Colonic mucosa (tissue), 4 donors: ENCODE results near the gene CAPNS1. TPM values are rescaled to one million over a fixed set of nuclear protein-coding genes. Genes with fewer than 3 reads are reported as not detected.

Source experiments
- DNase-seq: peaks from one replicate; pipeline ENCODE4 v3.0.0-alpha.2; 2020
- H3K27ac ChIP-seq: fragments of 200-600 bp; one replicate; pipeline ENCODE4 v1.8.0; 2021
- H3K27me3 ChIP-seq: fragments of 200-600 bp; one replicate; pipeline ENCODE4 v1.8.0; 2021
- H3K36me3 ChIP-seq: fragments of 200-600 bp; one replicate; pipeline ENCODE4 v1.8.0; 2021
- H3K4me1 ChIP-seq: fragments of 200-600 bp; one replicate; pipeline ENCODE4 v1.8.0; 2021; ENCODE audit warnings: mild to moderate bottlenecking
- H3K4me3 ChIP-seq: fragments of 200-600 bp; one replicate; pipeline ENCODE4 v1.8.0; 2021
- H3K9ac ChIP-seq, 2 donors: one replicate each; pipeline ENCODE4 v1.7.0; 2013; ENCODE audit warnings: control low read depth in 2 of 2, low read depth in 2 of 2, low read length in 2 of 2
- H3K9me3 ChIP-seq: fragments of 200-600 bp; one replicate; pipeline ENCODE4 v1.8.0; 2021
- intact Hi-C: fragments of 100-400 bp; cut with DNase I; formaldehyde crosslinking; loops from one replicate; pipeline ENCODE4 v1.14.1; 2022
- total RNA-seq, 2 donors: library from RNA; stranded (reverse); fragmentation: NEBNext Ultra II Directional in 1 of 2; extraction: Animal tissue kit (Norgen Biotek cat#: 25700) in 1 of 2; gene quantifications; one replicate each; pipeline ENCODE4 v1.2.1, GENCODE V29; 2021
- TF ChIP-seq, protein P1 (sequence below): fragments of 200-600 bp; IDR thresholded peaks from one replicate; pipeline ENCODE4 v1.8.0; 2022; ENCODE audit warnings: antibody characterized with exemption, mild to moderate bottlenecking
- donor health status: healthy.
- donor health status: DM: no; HTN: no; CAD: no.
- donor health status: DM: no; HTN: no; CAD: no.

CAPNS1 gene
- total RNA-seq, 2 donors from 2014 or later = 677 to 794 TPM

GRCh38 chr19:36103842-36104552 is 35.9 kb upstream of the CAPNS1 start:
- Histone ChIP-seq H3K9ac (no peak overlapping the region), H3K4me1 (no peaks in the 10 kb centered on the region), H3K27ac (no peak overlapping the region), H3K27me3 (no peaks in the 10 kb centered on the region), H3K4me3 (no peak overlapping the region), H3K36me3 (no peaks in the 10 kb centered on the region), H3K9me3 (no peaks in the 10 kb centered on the region)
- no peak for DNase-seq
- intact Hi-C loops = no loop called here
- TF ChIP-seq, protein P1, sequence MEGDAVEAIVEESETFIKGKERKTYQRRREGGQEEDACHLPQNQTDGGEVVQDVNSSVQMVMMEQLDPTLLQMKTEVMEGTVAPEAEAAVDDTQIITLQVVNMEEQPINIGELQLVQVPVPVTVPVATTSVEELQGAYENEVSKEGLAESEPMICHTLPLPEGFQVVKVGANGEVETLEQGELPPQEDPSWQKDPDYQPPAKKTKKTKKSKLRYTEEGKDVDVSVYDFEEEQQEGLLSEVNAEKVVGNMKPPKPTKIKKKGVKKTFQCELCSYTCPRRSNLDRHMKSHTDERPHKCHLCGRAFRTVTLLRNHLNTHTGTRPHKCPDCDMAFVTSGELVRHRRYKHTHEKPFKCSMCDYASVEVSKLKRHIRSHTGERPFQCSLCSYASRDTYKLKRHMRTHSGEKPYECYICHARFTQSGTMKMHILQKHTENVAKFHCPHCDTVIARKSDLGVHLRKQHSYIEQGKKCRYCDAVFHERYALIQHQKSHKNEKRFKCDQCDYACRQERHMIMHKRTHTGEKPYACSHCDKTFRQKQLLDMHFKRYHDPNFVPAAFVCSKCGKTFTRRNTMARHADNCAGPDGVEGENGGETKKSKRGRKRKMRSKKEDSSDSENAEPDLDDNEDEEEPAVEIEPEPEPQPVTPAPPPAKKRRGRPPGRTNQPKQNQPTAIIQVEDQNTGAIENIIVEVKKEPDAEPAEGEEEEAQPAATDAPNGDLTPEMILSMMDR = no peak

DNA sequence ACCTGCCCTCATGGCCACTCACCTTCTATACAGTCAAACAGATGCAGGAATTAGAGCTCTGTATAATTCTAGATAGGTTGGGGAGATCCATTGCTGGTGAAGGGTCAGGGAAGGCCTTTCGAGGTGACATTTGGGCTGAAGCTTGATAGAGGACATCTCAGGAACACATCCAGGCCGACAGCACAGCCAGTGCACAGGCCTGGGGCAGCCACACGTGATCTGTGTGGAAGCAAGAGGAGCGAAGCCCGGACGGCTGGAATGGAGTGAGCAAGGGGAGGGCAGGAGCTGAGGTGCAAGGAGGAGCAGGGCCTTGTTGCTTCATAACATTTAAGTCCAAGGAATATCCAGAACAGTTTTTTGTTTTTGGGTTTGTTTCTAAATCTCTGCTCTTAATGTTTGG is 33.4 kb upstream of the CAPNS1 start:
- Histone ChIP-seq H3K27ac (no peak overlapping the region), H3K4me3 (no peak overlapping the region), H3K9ac (no peak overlapping the region), H3K9me3 (no peaks in the 10 kb centered on the region), H3K4me1 (no peaks in the 10 kb centered on the region), H3K27me3 (no peaks in the 10 kb centered on the region), H3K36me3 (no peaks in the 10 kb centered on the region)
- TF ChIP-seq, protein P1 = no peak
- intact Hi-C loops = no loop called here
- DNase-seq = no peak

DNA sequence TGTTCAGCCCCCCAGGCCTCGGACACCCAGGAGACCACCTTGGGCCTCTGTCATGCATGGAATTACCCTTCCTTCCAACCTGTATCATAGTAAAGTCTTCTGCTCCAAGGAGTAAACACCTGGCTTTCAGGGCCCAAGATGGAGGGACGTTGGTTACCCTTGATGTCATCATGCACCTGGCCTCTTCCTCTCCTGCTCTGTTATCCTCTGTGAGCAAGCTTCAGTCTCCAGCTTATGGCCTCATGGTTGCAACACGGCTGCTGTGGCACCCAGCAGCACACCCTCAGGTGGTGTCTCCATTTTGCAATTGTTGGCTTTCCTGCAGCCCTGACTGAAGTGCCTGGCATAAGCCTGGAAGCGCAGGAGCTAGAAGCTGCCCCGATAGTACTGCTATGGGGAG is 32.9 kb upstream of the CAPNS1 start:
- H3K9ac ChIP-seq = no peak overlapping the region
- intact Hi-C loops = no loop called here
- H3K27ac ChIP-seq = no peak overlapping the region
- no peaks in the 10 kb centered on the region for H3K4me1 ChIP-seq
- H3K27me3 ChIP-seq = no peaks in the 10 kb centered on the region
- no peaks in the 10 kb centered on the region for H3K9me3 ChIP-seq
- no peak overlapping the region for H3K4me3 ChIP-seq
- TF ChIP-seq, protein P1 = no peak
- H3K36me3 ChIP-seq = no peaks in the 10 kb centered on the region
- DNase-seq = no peak

- Histone ChIP-seq H3K9me3 (no peaks in the 10 kb centered on the region), H3K4me3 (no peak overlapping the region), H3K9ac (no peak overlapping the region), H3K36me3 (no peaks in the 10 kb centered on the region), H3K4me1 (peaks cover 3% of the 10 kb centered on the region), H3K27me3 (no peaks in the 10 kb centered on the region), H3K27ac (no peak overlapping the region)
- no peak for DNase-seq
- intact Hi-C loops = no loop called here
- TF ChIP-seq, protein P1 = no peak
Observed at GRCh38 chr19:36108684-36109083, 31.2 kb upstream of the CAPNS1 start.

DNA sequence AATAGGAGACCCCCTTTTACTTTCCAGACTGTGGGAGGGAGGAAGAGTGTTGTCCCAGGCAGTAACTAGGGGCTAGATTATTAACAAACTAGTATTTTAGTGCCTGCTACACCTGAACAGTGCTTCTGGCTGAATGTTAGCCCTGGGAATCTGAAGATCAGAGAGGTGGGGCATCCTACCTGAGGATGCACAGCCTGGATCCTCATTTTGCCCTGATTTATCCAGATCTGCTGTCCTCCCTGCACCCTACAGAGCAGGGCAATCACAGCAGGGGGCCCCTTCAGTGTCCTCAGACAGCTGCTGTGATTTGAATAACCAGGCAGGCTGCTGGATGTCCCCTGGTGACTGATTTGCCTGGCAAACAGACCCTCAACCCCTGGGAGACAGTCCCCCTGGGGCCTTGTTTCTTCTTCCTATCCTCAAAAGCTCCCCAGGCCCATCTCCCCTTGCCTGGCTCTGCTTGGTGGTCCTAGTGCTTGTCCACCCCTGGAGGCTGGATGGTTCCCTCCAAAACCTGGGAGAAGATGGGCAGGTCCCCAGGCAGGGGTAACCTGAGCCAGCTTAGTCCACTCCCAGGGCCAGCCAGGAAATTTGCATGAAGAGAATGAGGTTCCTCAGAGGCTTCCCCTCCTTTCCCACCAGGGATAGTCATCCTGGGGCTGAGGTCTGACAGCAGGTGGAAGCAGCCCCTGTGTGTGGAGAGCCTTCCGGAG is 29.2 kb upstream of the CAPNS1 start, which contains the start of gene OVOL3:
Gene OVOL3 (plus strand): TSS at position 657 of the 713 bp plus-strand sequence. CDS start 60 bp downstream, outside the sequence.
- Histone ChIP-seq H3K27ac (no peak within 1 kb of the TSS), H3K4me3 (no peak within 1 kb of the TSS), H3K36me3 (no peaks in the 10 kb centered on the region), H3K9ac (peak within 1 kb of the TSS in 1 of 2 donors; percentile 20), H3K9me3 (no peaks in the 10 kb centered on the region), H3K27me3 (no peaks in the 10 kb centered on the region), H3K4me1 (peaks cover 8% of the 10 kb centered on the region)
- TF ChIP-seq, protein P1 = no peak
- no peak for DNase-seq
- intact Hi-C loops = loop anchor here (10.0 kb wide), 2 partner anchors 56 to 96 kb away; partner anchors contain the start of genes ALKBH6, THAP8 and WDR62
